ENCODE results near the gene PLAC8L1.

The PLAC8L1 gene

DNA sequence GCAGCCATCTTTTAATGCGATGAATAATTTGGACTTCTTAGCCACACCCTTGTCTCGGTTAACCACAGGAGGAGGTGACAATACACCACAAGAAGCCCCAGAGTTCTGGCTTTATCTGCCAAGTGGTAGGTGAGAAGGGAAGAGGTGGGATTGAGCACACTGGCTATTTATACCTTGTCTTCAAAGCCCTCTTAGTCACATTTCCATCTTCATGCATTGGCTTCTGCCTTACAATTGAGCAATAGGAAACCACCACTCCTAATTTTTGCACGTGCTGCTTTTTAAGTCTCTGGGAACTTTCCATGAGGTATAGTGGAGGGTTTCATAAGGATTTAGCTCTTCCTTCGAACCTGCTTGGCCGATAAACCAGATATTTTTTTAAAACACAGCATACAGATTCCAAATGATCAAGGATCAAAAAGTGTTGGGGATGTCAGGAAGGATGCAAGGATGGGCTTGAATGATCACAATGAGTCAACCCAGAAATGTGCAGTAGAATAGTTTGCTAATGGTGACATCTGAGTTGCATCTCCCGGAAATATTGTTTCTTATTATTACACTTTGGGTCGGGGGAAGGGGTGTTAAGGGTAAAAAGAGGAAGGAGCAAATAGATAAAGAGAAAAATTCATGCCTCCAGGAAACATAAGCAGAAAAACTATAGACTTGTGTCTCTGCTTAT, 25.5 kb downstream of the PLAC8L1 start:
- DNase-seq, result no peak

DNA sequence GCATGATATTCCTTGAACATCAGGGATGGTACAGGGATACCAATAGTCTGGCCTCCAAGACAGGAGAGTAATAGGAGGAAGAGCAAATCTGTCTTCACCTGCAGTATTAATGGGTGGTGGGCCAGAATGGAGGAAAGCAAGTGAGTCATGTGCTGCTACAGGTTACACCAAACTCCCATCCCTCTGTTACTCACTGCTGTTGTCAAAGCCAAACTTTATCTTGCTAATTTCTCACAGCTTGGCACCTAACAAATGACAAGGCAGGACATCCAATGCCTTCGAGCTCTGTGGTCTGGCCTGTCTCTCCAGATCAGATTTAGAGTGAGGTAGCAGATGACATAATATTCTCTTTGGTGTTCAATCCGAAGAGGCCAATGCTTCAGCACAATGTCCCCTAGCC, 26.8 kb downstream of the PLAC8L1 start:
- DNase-seq, result no peak

DNA sequence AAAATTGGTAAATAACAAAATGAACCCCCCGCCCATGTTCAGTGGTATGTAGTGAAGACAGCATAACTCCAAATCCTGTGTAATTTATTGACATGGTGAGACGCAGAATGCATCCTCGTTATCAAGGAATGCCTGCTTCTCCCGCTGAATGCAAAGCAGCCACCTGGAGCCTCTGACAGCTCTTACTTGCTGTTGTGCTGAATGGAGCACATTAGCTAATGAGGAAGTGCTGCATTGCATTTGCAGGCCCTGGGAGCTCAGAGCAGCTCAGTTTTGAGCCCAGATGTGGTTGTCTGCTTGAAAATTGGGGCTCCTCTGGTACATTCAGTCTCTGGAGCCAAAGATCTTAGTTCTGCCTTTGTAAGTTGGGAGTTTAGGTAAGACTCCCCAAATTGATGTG, 28.9 kb downstream of the PLAC8L1 start:
- no peak for DNase-seq

DNA sequence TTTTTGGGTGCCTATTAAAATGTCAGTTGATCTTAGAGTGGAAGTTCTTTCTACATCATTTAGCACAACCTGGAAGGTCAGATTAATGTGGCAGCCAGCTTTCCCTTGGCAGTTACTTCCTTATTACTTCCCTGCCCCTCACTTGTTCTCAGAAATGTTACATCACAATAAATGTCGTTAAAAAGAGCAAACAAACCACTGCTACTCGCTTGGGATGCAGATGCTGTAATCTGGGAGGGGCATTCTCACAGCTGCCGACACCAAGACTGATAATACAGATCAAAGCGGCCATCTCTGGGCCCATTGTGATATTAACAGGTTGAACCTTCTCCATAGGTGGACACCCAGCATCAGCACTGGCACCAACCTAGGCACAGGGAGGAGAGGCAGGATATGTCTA, 29.3 kb downstream of the PLAC8L1 start:
- no peak for DNase-seq

DNA sequence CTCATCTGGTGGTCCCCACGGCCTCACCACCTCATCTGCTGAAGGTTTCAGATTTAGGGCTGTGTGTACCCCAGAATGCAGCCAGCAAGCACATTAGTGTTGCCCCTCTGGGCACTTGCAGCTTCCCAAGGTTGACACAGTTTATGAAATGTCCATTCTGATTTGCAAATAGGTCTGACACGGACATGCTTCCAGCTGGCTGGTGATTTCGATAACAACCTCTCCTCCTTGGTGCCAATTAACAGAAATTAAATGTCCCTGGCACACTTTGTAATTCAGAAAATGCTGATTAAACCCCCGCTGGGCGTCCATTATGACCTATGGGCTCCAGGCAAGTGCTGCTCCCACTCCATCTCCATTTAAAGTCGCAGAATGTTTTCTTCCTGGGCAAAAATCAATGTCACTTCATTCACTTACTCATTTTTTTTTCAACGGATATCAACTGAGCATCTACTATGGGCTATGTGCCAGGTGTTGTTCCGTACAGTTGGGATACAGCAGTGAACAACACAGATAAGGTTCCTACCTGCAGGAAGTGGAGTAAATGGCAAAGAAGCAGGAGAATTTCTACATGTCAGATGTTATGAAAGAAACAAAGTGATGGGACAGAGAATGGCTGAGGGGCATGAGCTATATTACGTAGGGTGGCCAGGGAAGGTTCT, 32.0 kb downstream of the PLAC8L1 start:
- no peak for DNase-seq

DNA sequence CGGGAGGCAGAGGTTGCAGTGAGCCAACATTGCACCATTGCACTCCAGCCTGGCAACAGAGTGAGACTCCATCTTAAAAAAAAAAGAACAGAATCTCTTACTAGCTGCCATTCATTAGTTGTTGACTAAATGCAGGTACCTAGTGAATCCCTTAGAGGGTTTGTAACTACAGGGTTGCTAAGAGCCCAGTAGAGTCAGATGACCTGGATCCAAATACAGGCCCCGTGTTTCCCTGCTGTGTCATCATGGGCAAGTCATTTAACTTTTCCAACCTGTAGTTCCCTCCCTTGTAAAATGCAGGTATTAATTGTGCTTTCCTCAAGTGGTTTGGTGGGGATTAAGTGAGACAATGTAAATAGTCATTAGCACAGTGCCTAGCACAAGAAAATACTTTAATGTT, 32.8 kb downstream of the PLAC8L1 start:
- DNase-seq, result no peak

DNA sequence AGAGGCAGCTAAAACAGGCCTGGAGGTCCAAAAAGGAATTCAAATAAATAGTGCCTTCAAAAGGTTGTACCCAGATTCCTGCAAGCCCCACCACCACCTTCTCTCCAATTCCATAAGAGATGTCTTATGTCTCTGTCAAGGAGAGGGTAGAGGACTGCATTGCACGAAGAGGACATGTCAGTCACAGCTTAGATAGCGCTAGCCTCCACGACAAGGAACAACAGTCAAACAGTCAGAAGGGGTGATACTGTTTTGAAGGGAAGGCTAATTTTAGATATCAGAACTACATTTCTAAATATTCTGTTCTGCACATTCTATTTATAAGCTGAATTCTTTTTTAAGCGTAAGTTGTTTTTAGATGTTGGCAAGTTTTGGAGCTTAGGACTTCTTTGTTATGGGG, 34.2 kb downstream of the PLAC8L1 start:
- DNase-seq, result no peak

DNA sequence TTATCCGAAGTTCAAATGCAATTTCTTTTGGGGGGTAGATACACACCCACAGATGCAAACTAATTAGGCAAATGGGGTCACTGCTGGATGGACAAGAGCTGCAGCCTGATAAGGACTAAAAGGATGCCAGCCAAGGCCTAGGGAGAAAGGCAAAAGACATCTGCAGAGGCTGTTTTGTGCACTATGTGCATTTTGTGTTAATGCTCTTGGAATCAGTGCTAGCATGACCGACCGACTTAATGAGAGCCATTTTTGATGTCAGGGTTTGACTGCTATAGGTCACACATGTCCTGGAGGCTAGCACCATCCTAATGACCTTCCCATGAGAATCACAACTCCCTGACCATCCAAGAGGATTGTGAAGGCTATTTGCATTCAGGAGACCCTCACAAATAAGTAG, 34.6 kb downstream of the PLAC8L1 start:
- no peak for DNase-seq

DNA sequence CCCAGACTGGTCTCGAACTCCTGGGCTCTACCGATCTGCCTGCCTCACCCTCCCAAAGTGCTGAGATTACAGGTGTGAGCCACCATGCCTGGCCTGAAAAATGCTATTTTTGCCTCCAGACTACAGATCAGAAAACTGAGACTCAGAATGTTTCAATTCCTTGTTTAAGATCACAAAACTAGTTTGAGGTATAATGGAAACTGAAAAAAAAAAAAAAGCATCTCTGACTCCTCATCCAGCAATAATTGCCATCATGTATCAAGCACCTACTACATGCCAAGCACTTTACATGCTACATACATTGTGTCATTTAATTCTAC, 35.6 kb downstream of the PLAC8L1 start:
- no peak for DNase-seq

DNA sequence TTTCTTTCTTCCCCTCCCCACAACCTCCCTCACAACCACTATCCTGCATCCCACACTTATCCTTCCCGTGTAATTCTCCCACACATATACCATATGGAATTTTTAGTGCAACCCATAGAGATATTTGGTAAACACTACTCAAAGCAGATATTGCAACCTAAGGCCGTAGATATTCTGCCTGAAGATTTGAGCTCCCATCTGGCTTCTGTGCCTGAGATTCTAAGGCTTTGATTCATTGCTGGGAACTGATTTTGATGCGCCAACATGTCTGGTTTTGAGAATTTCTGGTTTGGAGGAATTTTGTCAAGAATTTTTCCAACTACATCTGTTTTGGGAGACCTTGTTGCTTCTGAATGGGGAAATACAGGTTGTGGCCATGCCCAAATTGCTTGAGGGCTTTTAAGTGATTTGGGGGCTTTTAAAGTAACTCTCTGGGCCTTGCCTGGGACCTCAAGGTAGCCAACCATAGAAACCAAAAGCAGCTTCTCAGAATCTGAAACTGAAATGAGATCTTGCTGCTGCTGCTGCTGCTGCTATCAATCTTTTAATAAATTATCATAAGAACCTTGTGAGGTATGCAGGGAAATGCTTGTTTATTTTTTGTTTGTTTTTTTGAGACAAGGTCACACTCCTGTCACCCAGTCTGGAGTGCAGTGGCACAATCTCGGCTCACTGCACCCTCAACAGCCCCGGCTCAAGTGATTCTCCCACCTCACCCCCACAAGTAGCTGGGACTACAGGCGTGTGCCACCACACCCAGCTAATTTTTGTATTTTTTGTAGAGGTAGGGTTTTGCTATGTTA, 36.2 kb downstream of the PLAC8L1 start:
- DNase-seq, result no peak

DNA sequence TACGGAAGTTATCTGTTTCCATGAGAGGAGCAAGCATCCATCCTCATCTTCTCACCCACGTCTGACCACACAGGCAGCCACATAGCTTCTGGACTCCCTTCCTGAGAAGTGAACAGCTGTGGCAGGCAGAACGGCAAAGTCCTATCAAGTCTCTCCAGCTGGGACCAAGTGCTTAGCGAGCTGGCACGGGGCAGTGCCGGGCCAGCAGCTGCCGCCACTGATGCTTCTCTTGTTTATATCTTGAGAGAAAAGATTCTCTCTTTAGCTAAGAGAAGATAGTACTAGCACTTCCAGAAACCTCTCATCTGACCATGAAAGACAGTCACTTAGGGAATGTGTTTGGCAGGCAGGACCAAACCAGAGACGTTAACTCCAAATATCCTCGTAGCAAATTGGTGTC, 37.2 kb downstream of the PLAC8L1 start:
- DNase-seq, result no peak

DNA sequence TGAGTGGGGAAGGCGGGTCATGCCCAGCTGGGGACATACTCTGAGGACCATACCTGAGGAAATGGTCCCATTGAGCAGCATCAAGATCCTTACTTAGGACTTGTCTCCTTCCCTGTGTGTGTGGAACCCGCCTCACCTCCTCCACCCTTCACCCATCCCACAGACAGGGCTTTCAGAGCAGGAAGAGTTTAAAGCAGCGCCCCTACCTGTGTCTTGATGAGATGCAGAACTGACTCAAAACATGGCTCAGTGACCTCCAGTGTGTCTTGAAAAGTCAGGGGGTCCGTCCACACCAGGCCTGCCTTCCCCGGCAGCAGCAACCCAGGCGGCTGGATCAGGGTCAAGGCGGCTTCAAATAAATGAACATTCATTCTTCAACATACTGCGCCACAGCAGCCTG, 38.4 kb downstream of the PLAC8L1 start:
- DNase-seq, result no peak

DNA sequence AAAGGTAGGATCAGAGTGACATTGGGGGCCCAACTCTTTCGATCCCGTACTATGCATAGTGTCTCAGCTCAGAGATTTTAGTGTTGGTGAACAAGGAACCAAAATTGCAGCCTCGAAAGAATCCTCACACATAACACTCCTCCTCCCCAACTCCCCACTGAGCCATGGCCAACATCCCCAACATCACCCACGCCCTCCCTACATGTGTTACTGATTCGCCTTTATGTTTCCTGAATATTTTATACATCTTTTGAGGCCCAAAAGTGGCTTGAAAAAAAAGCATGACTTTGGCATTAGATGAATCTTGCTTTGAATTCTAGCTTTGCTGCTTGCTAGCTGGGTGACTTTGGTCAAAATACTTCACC, 45.2 kb downstream of the PLAC8L1 start:
- no peak for DNase-seq

DNA sequence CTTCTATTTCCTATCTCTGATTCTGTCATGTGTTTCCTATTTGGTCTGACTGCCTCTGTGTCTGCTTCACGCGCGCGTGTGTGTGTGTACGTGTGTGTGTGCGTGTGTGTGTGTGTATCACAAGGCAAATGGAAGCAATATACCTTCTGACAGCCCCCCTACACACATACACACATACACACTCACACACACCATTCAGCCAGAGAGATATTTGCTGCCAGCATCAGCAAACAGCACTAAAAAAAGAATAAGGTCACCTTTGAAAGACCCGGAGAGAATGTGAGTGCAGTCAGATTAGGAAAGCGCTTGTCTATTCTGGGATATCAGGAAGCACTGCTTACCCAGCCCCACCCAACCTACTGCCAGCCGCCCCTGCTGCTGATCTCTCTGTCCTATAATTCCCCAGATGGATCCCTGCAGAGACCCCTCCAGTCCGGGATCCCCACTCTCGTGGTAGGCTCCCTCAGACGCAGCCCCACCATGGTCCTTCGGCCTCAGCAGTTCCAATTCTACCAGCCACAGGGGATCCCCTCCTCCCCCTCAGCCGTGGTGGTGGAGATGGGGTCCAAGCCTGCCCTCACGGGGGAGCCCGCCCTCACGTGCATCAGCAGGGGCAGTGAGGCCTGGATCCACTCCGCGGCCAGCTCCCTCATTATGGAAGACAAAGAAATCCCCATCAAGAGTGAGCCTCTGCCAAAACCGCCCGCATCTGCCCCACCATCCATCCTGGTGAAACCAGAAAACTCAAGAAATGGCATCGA, 45.7 kb downstream of the PLAC8L1 start:
- no peak for DNase-seq

DNA sequence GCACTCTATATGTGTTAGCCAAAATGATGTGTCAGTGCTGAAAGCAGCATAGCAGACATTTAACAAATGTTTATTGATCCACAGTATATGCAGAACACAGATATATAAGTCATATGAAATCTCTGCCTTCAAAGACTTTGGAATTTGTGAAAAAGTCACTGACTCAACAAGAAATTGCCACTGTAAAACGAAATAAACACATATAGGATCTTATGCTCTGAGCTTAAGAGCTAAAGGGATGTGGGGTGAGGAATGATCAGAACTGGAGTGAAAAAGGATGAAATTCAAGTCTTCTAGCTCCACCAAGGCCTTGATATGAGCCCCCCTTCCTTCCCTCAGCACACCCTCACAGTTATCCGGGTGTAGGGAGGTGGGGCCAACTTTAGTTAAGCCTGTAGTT, 49.9 kb downstream of the PLAC8L1 start:
- no peak for DNase-seq

DNA sequence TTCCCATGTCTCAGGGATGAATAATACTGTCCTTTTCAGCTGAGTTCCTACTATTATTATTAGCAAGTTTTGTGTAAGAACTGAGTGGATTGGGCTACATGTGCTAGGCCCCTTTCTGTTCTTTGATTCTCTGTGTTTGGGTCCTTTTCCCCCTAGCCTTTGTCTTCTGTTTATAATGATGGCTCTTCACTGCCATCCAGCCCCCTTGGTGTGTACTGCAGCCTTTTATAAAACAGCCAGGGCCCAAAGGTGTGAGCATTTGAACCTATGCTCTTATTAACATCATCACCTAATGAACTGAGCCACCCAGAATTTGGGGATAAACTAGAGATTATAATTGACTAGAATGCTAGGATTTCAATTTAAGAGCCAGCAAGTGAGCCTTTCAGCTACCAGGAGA, 52.6 kb downstream of the PLAC8L1 start:
- no peak for DNase-seq

DNA sequence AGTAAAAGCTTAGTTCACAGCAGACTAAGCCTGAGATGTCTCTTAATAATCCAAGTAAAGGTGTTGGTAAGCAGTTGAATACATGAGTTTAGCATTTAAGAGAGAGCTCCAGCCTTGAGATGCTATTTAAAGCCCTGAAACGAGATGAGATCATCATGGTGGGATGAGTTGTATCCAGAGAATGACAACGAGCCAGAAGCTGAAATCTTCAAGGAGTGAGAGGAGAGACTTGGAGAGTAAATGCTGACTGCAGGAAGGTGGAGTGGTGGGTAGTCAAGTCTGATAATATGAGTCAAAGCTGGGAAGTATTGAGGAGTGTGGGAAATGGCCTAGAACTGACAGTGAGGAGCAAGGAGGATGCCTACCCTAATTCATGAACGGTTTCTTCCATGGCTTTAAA, 53.7 kb downstream of the PLAC8L1 start:
- DNase-seq, result no peak

DNA sequence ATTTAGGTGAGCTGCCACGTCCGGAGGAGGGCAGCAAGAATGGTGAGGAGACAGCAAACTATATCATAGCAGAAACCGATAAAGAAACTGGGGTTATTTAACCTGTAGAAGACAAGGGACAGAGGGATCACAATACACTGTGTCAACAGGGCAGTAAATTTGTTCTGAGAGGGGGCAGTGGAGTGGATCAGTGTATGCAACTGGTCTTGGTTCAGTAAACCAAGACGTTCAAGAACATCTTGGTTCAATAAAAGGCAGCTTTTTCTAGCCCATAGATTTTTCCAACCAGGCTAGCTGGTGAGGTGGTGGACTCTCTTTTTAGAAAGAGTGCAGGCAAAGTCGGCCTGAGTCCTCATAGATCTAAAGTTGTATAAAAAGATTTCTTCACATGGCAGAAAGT, 55.3 kb downstream of the PLAC8L1 start:
- DNase-seq, result no peak

DNA sequence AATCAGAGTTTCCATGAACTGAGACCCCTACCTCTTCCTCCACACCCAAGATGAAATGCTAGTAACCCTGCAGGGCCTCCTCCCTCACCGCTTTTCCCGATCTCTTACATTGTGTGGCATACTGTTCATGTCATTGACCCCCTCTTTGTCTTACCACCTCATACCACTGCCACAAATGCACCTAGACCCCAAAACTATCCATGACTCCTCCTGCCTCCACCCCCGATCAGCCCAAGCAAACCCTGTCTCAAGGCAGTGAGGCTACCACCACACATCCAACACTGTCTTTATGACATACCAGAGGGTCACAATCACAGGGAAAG, 55.7 kb downstream of the PLAC8L1 start:
- DNase-seq, result no peak

DNA sequence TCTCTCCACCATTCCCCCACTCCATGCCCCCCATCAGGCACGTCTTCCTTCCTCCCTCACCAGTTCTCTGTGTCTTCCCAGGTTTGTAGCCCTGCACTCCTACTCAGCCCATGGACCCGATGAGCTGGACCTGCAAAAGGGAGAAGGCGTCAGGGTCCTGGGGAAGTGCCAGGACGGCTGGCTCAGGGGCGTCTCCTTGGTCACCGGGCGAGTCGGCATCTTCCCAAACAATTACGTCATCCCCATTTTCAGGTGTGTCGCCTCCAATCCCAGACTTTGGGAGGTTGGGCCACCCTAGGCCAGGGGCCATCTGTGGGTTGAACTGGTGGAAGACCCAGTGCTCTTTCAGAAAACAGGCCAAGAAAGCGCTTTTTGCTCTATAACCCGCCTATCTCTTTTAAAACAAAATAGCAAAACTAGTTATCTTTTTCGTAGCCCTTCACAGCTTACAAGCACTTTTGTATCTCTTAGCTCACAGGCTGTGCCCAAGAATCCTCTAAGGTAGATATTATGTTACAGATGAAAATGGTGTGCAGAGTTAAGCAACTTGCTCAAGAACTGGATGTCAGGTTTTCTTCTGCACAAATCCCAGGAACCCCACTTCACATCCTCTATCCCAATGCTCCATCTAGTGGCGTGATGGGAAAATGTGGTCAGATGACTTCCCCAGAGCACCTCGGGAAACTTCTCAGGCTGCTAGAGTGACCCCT, 56.2 kb downstream of the PLAC8L1 start:
- no peak for DNase-seq

DNA sequence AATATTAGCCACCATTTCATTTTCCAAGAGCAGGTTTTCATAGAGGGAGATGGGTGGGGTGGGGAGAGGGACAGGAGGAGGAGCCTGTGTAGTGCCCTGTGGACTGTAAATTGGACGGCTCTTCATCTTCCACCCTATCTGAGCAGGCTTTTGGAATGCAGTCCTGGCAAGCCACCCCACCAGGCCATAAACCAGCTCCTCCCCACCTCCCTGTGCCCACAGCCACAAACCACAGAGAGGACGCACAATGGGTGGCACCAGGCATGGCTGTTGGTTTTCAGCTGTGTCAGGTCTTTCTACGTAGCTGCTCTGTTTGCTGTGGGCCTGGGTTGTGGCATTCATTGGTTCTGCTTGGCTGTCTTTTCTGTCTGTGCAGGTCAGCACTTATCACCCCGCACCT, 58.0 kb downstream of the PLAC8L1 start:
- DNase-seq, result no peak

DNA sequence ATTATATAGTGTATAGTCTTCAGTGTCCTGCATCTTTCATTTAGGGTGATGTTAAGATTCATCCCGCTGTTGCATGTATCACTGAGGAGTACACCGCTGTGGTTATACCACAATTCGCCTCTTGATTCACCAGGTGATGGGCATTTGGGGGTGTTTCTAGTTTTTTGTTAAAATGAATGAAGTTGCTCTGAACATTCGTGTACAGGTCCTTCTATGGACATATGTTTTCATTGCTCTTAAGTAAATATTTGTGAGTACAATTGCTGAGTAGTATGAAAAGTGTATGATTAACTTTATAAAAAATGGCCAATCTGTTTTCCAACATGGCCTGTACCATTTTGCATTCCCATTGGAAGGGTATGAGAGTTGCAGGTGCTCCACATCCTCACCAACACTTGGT, 61.7 kb downstream of the PLAC8L1 start:
- DNase-seq, result no peak

DNA sequence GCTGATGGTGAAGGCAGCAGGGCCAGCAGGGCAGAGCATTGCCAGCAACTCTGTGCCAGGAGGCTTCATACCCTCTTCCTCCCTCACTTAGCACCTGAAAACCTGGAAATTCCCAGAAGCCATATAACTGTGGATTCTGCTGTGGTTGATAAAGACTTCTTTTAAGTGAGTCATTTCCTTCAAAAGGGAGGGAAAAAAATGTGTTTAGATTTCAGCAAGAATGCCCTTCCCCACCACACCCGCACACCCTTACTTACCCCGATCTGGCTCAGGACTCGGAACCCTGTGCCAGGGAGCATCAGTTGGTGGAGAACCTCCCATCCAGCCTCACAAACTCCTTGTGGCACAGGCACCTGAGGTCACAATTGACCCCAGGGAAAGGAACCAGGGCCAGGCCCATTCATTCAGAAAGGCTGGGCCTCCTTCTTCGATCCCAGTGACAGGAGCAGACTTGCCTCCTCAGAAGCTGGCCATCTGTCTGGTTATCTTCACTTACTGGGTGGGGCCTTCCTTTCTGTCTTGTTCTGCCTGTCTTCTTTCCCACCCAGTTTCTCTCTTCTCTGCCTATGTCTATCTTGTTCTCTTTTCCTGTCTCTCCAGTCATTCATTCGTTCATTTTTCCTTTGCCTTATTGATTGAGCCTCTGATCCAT, 62.6 kb downstream of the PLAC8L1 start:
- DNase-seq, result no peak
